OCI-LY3 (cell line): ENCODE measurements around the gene DYNC2I2.

Source experiments
- H2AFZ ChIP-seq: fragments of 200-600, 300-600 bp; shearing (Covaris generic); 2 replicates; pipeline ENCODE4 v1.6.0; 2014; ENCODE audit warnings: antibody characterized with exemption, low read depth, low read length
- H3K27ac ChIP-seq: fragments of 200-600, 300-600 bp; sonication (generic); 2 replicates; pipeline ENCODE4 v1.5.1; 2014; ENCODE audit warnings: mild to moderate bottlenecking, low read length, moderate library complexity, mixed read lengths
- H3K27me3 ChIP-seq: fragments of 200-600, 300-600 bp; sonication (generic); 2 replicates; pipeline ENCODE4 v1.6.1; 2014; ENCODE audit warnings: low read depth, low read length, mixed read lengths
- H3K36me3 ChIP-seq: fragments of 200-600, 300-600 bp; sonication (generic); replicated peaks from 2 replicates; pipeline ENCODE3; 2014; ENCODE audit warnings: low read depth, low read length, mixed read lengths
- H3K4me1 ChIP-seq: fragments of 300-600, 200-600 bp; sonication (generic); 2 replicates; pipeline ENCODE4 v1.6.1; 2014; ENCODE audit warnings: low read length, mixed read lengths
- H3K4me2 ChIP-seq: fragments of 200-600, 300-600 bp; sonication (generic); 2 replicates; pipeline ENCODE4 v1.6.1; 2014; ENCODE audit warnings: low read length, mixed read lengths
- H3K4me3 ChIP-seq: fragments of 300-600, 200-600 bp; sonication (generic); 2 replicates; pipeline ENCODE4 v1.5.1; 2014; ENCODE audit warnings: antibody characterized with exemption, mild to moderate bottlenecking, low read length, moderate library complexity
- H3K79me2 ChIP-seq: fragments of 300-600, 200-600 bp; shearing (Covaris generic); 2 replicates; pipeline ENCODE4 v1.6.1; 2014; ENCODE audit warnings: mild to moderate bottlenecking, low read length, mixed read lengths
- H3K9ac ChIP-seq: fragments of 300-600, 200-600 bp; shearing (Covaris generic); 2 replicates; pipeline ENCODE4 v1.6.0; 2014; ENCODE audit warnings: mild to moderate bottlenecking, low read length, moderate library complexity
- H3K9me3 ChIP-seq: fragments of 200-600, 300-600 bp; shearing (Covaris generic); 2 replicates; pipeline ENCODE4 v1.6.1; 2014; ENCODE audit warnings: low read length, mixed read lengths; ENCODE audit not compliant: insufficient read depth
- H4K20me1 ChIP-seq: fragments of 200-600, 300-600 bp; sonication (generic); 2 replicates; pipeline ENCODE4 v1.6.1; 2016; ENCODE audit warnings: low read length, mixed read lengths; ENCODE audit not compliant: insufficient read depth
- CTCF ChIP-seq: fragments of 200-600, 300-600 bp; sonication (generic); IDR thresholded peaks from 2 replicates; pipeline ENCODE4 v1.5.1; 2014; ENCODE audit warnings: antibody characterized with exemption, low read length, low read depth
- EZH2phosphoT487 ChIP-seq: fragments of 200-600 bp; shearing (Covaris generic); IDR thresholded peaks from 2 replicates; pipeline ENCODE4 v1.6.1; 2018; ENCODE audit warnings: antibody characterized with exemption, mixed run types, low read depth

Gene DYNC2I2

GRCh38 chr9:128636556-128637530 lies 19.8 kb downstream of the DYNC2I2 start:
- Histone ChIP-seq H2AFZ (no peak overlapping the region), H3K36me3 (peaks cover 29% of the 10 kb centered on the region), H3K4me3 (no peak overlapping the region), H3K4me2 (no peak overlapping the region), H3K27ac (no peak overlapping the region), H4K20me1 (no peaks in the 10 kb centered on the region), H3K27me3 (no peaks in the 10 kb centered on the region), H3K9me3 (no peaks in the 10 kb centered on the region), H3K4me1 (no peaks in the 10 kb centered on the region), H3K9ac (no peak overlapping the region), H3K79me2 (no peaks in the 10 kb centered on the region)
- no peak for TF ChIP-seq CTCF
- no peak for TF ChIP-seq EZH2phosphoT487

DNA sequence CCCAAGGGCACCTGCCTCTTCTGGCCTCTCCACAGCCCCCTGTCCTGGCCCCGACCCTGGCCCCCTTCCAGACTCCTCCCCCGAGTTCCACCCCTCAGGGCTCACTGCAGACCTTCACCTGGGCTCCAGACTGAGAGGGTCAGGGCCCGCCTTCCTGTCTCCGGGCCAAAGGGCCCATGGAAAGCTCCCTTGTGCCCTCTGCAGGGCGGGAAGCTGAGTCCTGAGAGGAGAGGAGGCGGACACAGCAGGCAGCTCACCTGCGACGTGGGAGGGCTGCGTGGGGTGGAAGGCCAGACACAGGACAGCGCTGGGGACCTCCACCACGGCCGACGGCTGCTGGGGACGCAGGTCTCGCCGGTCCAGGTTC lies 20.6 kb downstream of the DYNC2I2 start:
- Histone ChIP-seq H4K20me1 (no peaks in the 10 kb centered on the region), H3K9ac (no peak overlapping the region), H3K4me2 (no peak overlapping the region), H3K27me3 (no peaks in the 10 kb centered on the region), H3K9me3 (no peaks in the 10 kb centered on the region), H3K27ac (no peak overlapping the region), H3K4me1 (no peaks in the 10 kb centered on the region), H3K36me3 (peaks cover 32% of the 10 kb centered on the region), H3K79me2 (no peaks in the 10 kb centered on the region), H2AFZ (no peak overlapping the region), H3K4me3 (no peak overlapping the region)
- TF ChIP-seq EZH2phosphoT487 (no peak), CTCF (no peak)

- no peak for TF ChIP-seq EZH2phosphoT487
- TF ChIP-seq CTCF: peak; percentile 19; the same call in 1 of the 2 replicates
- Histone ChIP-seq H3K4me2 (no peak overlapping the region), H3K79me2 (no peaks in the 10 kb centered on the region), H3K4me1 (no peaks in the 10 kb centered on the region), H3K36me3 (peaks cover 32% of the 10 kb centered on the region), H2AFZ (no peak overlapping the region), H4K20me1 (no peaks in the 10 kb centered on the region), H3K9me3 (no peaks in the 10 kb centered on the region), H3K27ac (no peak overlapping the region), H3K4me3 (no peak overlapping the region), H3K9ac (no peak overlapping the region), H3K27me3 (no peaks in the 10 kb centered on the region)
These were observed 21.2 kb downstream of the DYNC2I2 start for GRCh38 chr9:128635266-128636023.

DNA sequence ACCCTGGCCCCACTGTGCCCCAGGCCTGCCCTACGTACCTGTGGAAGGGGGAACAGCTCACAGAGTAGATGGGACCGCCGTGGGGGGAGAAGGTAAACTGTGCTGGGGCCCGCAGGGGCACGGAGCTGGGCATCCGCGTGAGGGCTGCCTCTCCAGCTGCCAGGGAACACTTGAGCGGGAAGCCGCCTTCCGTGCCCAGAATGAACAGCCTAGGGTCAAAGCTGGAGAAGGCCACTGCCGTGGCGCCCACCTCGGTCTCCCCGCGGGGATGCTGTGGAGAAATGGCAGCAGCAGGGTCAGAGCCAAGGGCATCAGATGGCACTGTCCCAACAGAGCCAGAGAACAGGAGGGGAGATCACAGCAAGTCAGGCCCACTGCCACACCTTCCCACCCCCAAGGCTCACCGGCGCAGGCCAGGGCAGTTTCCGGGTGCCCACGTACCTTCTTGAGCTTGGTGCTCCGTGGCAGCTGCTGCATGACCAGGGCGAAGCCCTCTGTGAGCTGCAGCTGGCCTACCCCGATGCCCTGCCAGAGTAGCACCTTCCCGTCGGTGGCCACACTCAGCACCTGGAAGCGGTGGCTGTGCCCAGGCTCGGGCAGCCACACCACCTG lies 21.9 kb downstream of the DYNC2I2 start:
- no peaks in the 10 kb centered on the region for H3K4me1 ChIP-seq
- TF ChIP-seq CTCF (no peak), EZH2phosphoT487 (no peak)
- H3K36me3 ChIP-seq: peaks cover 29% of the 10 kb centered on the region
- H3K79me2 ChIP-seq: no peaks in the 10 kb centered on the region
- no peaks in the 10 kb centered on the region for H3K27me3 ChIP-seq
- no peak overlapping the region for H3K27ac ChIP-seq
- H3K4me2 ChIP-seq: no peak overlapping the region
- no peaks in the 10 kb centered on the region for H3K9me3 ChIP-seq
- no peak overlapping the region for H2AFZ ChIP-seq
- no peaks in the 10 kb centered on the region for H4K20me1 ChIP-seq
- no peak overlapping the region for H3K4me3 ChIP-seq
- H3K9ac ChIP-seq: no peak overlapping the region
